GM18870 (cell line): ENCODE data around the gene ZFAND2B.

Source experiments
- ATAC-seq: cut with Tn5 transposase; IDR thresholded peaks from one replicate; pipeline ENCODE4 v1.9.1; 2021; ENCODE audit warnings: moderate library complexity; ENCODE audit not compliant: unreplicated experiment

ZFAND2B gene

DNA sequence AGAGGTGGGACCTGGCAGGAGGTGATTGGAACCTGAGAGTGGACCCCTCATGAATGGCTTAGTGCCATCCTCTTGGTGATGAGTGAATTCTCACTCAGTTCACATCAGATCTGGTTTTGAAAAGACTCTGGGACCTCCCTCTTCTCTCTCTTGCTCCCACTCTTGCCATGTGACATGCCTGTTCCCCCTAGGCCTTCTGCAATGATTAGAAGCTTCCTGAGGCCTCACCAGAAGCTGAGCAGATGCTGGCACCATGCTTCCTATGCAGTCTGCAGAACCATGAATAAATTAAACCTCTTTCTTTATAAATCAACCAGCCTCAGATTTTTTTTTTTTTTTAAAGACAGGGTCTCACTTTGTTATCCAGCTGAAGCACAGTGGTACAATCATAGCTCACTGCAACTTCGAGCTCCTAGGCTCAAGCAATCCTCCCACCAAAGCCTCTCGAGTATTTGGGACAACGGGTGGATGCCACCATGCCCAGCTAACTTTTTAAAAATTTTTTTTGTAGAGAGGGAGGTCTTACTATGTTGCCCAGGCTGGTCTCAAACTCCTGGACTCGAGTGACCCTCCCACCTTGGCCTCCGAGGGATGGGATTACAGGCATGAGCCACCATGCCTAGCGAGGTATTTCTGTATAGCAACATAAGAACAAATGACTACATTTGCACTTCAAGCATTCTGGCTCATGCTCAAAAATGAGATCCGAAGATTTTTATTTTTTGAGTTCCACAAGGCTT lies 2.0 kb upstream of the ZFAND2B start:
- ATAC-seq, result no peak

DNA sequence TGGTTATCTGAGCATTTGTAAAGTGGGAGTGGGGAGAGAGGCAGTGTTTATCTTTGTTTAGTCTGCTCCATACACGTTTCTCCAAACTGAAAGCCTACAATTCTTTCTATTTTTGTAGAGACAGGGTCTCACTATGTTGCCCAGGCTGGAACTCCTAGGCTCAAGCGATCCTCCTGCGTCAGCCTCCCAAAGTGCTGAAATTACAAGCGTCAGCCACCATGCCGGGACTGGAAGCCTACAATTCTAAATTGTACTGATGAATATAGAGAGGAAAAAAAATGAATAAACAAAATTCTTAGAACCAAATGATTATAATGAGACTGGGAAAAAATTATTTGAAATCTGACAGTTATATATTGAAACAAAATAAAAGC lies 1.4 kb upstream of the ZFAND2B start:
- ATAC-seq, result no peak

DNA sequence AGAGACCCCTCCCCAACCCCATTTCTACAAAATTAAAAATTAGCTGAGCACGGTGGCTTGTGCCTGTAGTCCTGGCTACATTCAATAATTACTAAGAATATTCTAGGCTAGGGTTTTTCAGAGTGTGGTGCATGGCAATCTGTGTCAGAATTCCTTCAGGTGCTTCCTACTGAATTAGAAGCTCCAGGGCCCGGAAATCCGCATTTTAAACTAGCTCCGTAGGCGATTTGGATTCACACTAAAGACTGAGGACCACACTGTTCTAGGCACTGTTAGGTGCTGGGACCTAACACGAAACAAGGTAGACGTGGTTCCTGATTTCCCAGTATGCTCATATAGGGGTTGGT lies 628 bp upstream of the ZFAND2B start:
- ATAC-seq, result no peak

DNA sequence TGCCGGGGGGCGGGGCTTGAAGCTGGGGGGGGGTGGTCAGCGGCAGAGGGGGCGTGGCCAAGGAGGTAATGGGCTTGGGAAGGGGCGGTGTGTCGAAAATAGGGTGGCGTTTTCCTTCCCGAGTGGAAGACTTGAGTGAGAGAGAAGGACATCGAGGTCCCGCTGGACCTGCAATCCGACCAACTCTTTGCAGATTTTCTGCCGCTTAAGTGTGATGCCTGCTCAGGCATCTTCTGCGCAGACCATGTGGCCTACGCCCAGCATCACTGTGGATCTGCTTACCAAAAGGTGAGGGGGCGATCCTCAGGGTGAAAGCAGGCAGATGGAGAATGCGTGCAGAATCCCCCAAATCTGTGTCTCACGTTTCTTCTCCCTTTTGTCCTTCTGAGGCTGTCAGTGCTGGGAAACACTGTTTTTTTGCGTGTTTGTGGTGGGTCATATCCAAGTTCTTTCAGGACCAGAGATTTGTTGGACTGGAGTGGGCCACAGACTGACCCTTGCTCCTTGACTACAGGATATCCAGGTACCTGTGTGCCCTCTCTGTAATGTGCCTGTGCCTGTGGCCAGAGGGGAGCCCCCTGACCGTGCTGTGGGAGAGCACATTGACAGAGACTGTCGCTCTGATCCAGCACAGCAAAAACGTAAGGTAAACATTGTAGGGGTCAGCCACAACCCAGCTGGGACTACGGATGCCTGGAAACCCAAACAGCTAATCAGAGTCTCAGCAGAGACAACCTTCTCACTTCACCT lies 727 bp downstream of the ZFAND2B start:
- no peak for ATAC-seq

DNA sequence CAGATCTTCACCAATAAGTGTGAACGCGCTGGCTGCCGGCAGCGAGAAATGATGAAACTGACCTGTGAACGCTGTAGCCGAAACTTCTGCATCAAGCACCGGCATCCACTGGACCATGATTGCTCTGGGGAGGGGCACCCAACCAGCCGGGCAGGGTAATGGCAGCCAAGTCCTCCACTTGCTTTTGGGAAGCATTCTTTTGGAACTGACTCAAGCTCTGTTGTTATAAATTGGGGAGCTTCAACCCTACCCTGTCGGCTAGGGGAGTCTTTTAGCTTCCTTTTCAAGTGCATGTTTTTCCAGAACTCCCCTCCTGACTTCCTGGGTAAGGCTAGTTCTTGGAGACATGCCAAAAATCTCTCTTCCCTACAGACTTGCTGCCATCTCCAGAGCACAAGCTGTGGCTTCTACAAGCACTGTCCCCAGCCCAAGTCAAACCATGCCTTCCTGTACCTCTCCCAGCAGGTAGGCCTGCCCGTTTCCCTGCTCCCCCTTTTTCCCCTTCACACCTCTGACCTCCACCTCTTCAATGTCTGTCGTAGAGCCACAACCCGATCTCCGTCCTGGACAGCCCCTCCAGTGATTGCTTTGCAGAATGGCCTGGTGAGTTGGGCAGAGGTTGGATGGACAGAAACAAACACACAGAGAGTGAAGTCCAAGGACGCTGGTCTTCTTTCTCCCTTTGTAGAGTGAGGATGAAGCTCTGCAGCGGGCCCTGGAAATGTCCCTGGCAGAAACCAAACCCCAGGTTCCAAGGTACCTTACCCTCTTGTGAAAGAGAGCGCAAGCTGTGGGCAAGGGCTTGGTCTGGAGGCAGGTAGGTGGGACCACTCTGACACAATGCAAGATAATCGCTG lies 1.5 kb downstream of the ZFAND2B start:
- no peak for ATAC-seq

DNA sequence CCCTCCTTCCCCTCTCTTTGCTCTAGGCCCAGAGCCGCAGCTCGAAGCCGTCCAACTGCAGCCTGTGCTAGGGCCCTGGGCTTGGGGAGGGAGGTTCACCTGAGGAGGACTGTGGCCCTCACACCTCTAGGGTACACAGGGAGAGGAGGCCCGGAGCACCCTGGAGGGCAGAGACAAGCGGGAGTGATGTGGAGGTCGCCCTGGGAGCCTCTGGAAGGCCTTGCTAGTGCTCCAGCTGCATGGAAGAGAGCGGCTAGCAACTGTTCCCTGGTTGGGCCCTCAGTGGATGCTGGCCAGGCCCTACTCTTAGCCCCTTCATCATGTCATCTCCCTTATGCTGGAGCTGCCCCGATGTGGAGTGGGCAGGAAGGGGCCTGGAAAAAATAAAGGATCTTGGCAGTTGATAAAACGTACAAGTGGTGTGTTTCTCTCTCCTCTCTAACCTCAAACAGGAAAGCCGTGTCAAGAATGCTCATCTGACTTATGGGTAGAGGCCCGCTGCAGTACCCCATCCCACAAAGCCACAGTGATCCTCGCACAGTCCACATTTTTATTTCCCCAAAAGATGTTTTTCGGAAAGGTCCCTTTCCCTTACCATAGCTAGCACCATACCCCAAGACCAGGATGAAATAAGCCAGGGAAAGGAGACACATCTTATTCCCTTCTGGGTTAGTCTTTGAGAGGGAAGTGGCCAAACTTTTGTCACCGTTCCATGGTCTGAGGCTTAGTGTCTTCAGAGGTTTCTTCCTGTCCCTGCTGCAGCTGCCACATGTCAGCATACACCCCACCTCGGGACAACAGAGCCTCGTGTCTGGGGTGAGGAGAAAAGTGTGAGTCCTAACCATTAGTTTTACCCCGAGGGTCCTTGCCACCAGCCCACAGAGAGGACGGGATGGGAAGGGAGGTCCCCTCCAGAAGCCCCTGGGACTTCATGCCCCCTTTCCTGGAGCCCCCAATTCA lies 2.9 kb downstream of the ZFAND2B start:
- no peak for ATAC-seq

DNA sequence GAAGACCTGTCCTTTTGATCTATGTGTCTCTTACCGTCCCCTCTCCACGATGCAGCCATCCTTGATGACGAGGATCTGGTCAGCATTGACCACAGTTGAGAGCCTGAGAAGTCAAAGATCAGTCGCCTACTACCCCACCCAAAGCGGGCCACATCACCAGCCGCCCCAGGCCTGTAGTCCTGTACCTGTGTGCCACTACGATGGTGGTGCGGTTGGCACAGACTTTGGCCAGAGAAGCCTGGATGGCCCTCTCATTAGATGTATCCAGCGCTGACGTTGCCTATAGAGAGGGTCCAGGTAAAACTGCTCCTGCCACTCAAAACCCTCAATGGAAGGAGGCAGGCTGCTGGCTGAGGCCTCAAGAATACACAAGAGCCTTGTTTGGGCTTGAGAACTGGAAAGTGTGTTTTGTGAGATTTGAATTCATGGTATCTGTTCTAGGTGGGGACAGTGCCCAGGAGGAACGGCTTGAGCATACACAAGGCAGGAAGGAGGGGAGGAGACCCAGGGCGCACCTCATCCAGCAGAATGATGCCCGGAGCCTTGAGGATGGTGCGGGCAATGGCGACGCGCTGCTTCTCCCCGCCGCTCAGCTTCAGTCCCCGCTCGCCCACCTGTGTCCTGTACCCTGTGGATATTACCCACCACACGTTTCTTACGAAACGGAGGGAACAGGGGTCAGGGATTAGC lies 3.8 kb downstream of the ZFAND2B start:
- no peak for ATAC-seq

DNA sequence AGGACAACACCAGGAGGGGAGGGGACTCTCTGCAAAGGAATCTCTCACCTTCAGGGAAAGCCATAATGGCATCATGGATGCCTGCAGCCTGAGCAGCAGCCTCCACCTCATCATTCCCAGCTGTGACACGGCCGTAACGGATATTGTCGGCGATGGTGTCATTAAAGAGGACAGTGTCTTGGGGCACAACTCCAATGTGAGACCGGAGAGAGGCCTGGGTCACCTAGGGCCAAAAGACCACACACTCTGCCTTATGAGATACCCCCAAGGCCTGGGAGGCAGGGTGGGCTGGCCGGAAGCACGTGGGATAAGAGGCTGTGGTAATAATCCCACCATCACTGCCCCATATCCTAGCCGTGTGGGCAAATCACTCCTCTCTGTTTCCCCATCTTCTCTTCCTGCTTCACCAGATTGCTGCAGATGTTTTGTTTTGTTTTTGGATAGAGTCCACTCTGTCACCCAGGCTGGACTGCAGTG lies 4.3 kb downstream of the ZFAND2B start:
- ATAC-seq, result no peak

DNA sequence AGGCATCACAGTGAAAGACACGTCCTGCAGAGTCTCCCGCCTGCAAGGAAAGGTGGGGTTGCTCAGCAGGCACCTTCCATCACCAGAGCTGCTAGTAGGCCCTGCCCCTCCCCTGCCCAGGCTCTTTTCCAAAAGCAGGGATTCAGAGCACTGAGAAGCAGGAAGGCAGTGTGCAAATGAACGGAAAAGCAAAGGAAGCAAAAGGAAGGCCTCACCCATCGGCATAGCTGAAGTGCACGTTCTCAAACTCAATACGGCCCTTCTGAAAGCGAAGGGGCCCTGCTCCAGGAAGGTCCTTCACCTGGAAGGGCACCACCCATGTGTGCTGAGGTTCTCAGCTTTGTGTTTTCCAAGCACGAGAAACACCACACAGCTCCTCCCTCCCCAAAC lies 6.4 kb downstream of the ZFAND2B start:
- ATAC-seq, result no peak

DNA sequence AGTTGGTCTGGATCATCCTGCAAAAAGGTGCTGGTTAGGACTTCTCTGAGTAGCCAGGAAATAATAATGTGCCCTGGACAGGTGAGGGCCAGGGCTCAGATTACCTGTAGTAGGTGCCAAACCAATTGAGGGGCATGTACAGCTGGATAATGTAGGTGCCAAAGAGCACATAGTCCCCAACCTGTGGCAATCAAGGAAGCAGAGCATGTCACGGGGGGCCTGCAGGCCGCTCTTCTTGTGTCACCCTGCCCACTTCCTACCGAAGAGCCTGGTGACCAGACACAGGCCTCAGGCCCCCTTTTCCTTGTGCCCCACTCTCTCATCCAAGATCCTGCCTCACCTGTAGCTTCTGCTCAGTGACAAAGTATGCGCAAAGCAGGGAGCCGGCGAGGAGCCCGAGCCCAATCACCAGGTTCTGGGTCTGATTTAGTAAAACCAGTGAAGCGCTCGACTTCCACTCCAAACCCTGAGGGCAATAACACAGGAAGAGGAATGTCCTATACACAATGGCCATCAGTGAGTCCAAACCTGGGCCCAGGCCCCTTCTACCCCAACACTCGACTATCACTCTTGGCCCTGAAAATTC lies 7.0 kb downstream of the ZFAND2B start:
- no peak for ATAC-seq

DNA sequence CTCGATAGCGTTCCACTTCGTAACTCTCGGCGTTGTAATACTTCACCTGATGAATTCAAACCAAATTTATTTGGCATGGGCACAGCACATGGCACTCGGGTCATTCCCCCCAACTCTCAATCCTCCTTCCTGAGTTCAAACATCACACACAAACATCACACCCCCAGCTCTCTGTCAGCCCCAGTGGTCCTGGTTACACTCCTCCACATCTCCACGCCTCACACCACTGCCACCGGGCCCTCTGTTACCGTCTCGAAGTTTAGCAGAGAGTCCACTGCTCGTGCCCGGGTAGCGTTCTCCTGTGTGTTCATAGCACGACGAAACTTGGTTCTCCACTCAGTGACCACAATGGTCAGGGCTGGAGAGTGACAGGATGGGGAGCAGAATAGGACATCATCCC lies 7.6 kb downstream of the ZFAND2B start:
- ATAC-seq, result no peak

DNA sequence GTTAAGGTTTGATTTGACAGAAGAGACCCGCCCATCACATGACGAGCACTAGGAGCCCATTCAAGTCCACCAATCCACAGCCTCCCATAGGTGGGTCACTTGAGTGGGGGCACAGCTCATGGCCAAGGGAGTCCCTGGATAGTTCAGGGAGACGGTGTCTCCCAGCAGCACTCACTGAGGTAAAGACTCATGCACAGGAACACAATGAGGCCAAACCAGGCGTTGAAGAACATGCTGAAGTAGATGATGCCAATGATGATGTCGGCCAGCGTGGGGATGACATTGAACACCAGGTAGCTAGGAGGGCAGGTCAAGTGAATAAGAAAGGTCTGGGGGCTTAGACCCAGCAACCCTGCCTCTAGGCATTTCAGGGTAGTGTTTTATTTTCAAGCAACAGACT lies 8.2 kb downstream of the ZFAND2B start:
- no peak for ATAC-seq

DNA sequence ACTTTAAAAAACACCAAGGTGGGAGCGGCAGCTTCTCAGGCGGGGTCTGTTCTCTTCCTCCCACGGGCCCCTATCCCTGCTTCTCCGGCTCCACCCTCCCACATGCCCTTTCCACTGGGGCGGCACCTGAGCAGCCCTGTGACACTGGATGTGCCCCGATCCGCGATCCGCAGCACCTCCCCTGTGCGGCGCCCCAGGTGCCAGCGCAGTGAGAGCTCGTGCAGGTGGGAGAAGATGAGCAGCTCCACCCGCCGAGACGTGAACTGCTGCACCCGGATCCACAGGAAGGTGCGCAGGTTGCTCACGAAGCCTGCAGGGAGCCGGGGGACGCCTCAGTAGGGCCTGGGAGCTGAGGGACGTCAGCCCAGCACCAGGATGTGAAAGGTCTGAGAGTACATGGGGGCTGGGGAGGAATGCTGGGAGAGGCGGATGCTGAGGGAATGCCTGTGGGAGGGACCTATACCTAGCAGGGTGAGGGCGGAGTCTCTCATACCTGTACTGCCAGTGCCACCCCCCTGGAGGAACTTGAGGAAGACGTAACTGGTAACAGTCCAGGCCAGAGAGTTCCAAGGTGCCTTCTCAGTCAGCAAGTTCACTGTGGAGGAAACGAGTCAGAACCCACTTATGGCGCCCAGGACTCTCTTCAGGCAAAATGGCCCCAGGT lies 9.4 kb downstream of the ZFAND2B start:
- ATAC-seq, result no peak

DNA sequence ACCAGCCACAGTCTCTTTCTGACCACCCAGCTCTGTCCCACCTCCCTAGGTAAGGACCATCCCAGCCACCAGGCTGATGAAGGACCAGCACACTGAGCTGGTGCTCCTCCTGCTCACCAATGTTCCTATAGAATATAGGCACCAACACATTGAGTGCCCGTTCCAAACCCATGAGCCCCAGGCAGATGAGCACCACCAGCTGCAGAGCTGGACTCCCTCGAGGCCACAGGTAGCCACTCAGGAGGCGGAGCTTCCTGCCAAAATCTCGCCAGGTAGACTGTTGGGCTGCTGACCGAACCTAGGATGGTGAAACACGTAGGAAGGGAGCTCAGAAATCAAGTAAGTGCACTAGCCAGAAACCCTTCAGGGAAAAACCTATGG lies 9.9 kb downstream of the ZFAND2B start:
- no peak for ATAC-seq

DNA sequence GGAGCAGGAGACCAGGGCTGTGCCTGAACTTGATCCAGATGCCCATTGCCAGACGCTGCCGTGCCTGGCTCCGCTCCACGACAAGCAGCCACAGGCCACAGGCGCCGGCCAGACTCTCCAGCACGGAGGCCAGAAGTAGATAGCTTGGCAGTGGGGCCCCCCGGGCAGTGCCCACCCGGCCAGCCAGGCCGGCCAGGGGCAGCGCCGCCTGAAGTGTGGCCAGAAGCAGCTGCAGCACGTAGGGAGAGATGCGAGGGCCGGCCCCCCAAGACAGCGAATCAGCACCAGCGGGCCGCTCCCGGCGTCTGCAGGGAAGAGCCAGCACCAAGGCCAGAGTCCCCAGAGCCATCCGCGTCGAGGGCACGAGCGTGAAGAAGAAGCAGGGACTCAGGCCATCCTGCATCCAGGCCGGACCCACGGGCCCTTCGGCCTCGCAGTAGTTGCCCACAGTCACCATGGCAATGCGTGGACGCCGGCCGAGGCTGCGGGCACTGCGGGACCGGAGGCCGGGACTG lies 11.7 kb downstream of the ZFAND2B start:
- no peak for ATAC-seq

DNA sequence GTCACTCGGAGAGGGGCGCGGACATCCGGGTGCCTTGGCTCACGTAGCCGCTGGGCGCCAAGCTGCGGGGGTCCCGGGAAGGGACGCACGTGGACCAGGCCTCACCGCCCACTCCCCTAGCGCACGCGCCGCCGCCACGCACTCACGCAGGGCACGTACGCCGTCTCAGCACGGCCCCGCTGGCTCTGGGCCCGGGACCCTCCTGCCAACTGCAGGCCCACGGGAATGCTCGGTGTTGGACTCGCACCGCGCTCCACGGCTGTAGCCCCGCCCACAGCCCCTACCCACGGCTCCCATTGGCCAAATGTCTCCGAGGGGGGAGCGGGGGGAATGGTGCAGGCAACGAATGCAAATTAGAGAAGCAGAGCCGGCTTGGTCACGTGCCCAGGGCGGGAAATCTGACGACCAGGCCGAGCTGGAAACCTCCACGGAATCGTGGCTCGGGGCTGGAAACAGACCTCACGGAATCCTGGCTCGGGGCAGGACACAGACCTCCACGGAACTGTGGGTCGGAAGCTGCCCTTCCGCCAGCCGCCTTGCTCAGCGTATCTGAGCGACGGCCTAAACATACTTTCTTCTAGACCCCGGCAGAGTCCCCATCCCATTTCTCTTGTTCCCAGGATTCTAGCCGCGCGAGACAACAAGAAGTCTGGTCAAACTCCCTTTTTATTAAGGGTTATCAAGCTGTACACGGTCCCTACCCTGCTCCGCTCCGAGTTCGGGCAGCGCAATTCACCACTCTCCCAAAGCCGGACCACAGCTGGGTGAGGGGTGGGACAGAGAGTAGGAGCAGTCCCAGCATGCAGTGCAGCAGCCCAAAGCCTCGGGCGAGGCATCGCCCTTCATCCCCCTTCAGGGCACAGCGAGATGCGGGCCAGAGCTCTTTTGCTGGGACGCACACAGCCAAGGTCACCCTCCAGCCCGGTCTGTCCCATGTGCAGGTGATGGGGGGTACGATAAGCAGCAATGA lies 12.4 kb downstream of the ZFAND2B start, which contains the start of gene ABCB6:
TSS of gene ABCB6 (minus strand) at position 227 of the 970 bp plus-strand sequence. CDS start 285 bp downstream, outside the sequence.
- ATAC-seq, result no peak

DNA sequence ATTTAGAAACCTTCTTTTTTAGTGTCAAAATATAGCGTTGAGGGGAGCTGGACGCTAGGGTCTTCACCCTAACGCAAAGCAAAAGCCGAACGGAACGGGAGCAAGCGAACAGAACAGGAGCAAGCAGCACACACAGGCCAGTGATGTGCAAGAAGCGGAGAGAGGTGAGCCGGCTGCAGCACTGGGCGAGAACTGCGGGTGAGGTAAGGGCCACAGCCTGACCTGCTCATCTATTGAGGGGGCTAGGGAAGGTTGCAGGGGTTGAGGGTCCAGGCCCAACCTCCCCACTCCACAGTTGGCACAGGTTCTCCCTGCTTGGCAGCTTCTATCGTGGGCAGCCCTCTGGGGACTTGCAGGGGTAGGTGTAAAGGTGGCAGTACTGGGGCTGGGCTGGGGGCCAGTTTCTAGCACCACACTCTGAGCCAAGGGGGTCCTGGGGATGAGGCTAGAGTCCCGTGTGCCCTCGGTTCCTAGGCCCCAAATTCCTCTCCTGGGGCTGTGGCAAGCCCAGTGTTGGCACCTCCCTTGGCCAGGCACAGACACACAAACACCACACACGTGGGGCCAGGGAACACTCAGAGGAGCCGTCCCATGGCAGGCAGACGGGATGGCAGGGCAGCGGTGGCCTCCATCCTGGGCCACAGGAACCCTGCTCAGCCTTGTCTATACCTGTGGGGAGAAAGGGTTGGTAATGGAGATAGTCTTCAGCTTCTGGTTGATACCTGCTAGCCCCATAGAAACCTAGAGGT lies 13.4 kb downstream of the ZFAND2B start:
- ATAC-seq, result no peak
